Dendritic cell treated with granulocyte-macrophage colony-stimulating factor and Interleukin-4, amounts not matched to agents 40 ng/mL and 50 ng/mL, for 4 days (primary cell): ENCODE measurements around the gene EN2.

Source experiments
- H3K27ac Mint-ChIP-seq: one replicate; pipeline ENCODE4 v1.8.0; 2022; ENCODE audit warnings: mild to moderate bottlenecking, mixed read lengths
- H3K27me3 Mint-ChIP-seq: one replicate; pipeline ENCODE4 v1.8.0; 2022; ENCODE audit warnings: mild to moderate bottlenecking, mixed read lengths
- H3K36me3 Mint-ChIP-seq: one replicate; pipeline ENCODE4 v1.8.0; 2022; ENCODE audit warnings: low read depth, mixed read lengths
- H3K4me1 Mint-ChIP-seq: one replicate; pipeline ENCODE4 v1.8.0; 2022; ENCODE audit warnings: low read depth, mixed read lengths
- H3K4me3 Mint-ChIP-seq: one replicate; pipeline ENCODE4 v1.8.0; 2022; ENCODE audit warnings: mild to moderate bottlenecking, moderate library complexity, mixed read lengths
- H3K9me3 Mint-ChIP-seq: one replicate; pipeline ENCODE4 v1.8.0; 2022; ENCODE audit warnings: mixed read lengths
- intact Hi-C: fragments of 100-400 bp; cut with micrococcal nuclease; formaldehyde crosslinking; loops from one replicate; pipeline ENCODE4 v1.15.0; 2022

Gene EN2

DNA sequence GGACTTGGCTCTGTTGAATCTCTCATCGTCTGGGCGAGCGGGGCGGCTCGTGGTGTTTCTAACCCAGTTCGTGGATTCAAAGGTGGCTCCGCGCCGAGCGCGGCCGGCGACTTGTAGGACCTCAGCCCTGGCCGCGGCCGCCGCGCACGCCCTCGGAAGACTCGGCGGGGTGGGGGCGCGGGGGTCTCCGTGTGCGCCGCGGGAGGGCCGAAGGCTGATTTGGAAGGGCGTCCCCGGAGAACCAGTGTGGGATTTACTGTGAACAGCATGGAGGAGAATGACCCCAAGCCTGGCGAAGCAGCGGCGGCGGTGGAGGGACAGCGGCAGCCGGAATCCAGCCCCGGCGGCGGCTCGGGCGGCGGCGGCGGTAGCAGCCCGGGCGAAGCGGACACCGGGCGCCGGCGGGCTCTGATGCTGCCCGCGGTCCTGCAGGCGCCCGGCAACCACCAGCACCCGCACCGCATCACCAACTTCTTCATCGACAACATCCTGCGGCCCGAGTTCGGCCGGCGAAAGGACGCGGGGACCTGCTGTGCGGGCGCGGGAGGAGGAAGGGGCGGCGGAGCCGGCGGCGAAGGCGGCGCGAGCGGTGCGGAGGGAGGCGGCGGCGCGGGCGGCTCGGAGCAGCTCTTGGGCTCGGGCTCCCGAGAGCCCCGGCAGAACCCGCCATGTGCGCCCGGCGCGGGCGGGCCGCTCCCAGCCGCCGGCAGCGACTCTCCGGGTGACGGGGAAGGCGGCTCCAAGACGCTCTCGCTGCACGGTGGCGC lies at the start of gene EN2:
TSS of gene EN2 (plus strand) at position 19 of the 767 bp plus-strand sequence. CDS start at position 268, 249 bp downstream.
- H3K27ac Mint-ChIP-seq = no peak within 1 kb of the TSS
- no peaks in the 10 kb centered on the region for H3K36me3 Mint-ChIP-seq
- intact Hi-C loops = loop anchor here (10.0 kb wide), 1 partner anchor 83 kb away; no protein-coding TSS in a partner anchor
- H3K9me3 Mint-ChIP-seq = no peaks in the 10 kb centered on the region
- H3K27me3 Mint-ChIP-seq = peaks cover 87% of the 10 kb centered on the region
- peak within 1 kb of the TSS; percentile 74 for H3K4me3 Mint-ChIP-seq
- H3K4me1 Mint-ChIP-seq = peaks cover 42% of the 10 kb centered on the region

DNA sequence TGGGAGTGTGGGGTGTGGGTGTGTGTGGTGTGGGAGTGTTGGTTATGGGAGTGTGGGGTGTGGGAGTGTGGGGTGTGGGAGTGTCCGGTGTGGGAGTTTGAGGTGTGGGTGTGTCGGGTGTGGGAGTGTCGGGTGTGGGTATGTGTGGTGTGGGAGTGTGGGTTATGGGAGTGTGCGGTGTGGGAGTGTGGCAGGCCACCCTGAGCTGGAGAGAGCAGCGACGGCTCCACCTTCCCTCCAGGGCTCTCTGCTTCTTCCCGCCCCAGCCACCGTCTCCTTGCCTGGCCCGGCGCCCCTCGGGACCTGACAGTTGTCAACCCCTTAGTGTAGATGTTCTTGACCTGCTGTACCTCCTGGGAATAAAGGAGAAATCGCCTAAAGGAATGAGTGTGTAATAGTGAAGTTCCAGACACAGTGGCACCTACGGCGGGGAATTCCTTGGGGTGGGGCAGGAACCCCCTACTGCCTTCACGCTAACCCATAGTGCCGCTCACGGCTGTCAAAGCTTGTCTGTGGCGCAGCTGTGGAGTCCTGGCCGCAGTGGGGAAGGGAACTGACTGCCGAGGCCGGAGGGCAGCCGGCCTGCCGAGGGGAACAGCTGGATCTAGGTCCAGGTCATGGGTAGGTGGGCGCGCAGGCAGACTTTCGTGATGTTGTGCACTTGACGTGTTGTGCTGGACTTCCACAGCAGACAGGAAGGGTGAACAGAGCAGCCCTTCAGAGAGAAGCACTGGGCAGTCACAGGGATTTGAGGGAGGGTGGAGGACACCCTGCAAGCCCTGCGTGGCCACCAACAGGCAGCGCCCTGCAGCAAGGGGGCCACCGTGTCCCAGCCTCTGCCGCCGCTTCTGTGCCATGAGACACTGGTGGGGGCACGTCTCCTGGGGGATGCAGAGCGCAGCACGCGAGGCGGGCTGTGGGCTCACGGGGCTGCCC lies 49.0 kb upstream of the EN2 start:
- H3K27me3 Mint-ChIP-seq = peaks cover 66% of the 10 kb centered on the region
- peaks cover 5% of the 10 kb centered on the region for H3K4me1 Mint-ChIP-seq
- no peak overlapping the region for H3K27ac Mint-ChIP-seq
- no peak overlapping the region for H3K4me3 Mint-ChIP-seq
- intact Hi-C loops = no loop called here
- H3K9me3 Mint-ChIP-seq = no peaks in the 10 kb centered on the region
- H3K36me3 Mint-ChIP-seq = no peaks in the 10 kb centered on the region

DNA sequence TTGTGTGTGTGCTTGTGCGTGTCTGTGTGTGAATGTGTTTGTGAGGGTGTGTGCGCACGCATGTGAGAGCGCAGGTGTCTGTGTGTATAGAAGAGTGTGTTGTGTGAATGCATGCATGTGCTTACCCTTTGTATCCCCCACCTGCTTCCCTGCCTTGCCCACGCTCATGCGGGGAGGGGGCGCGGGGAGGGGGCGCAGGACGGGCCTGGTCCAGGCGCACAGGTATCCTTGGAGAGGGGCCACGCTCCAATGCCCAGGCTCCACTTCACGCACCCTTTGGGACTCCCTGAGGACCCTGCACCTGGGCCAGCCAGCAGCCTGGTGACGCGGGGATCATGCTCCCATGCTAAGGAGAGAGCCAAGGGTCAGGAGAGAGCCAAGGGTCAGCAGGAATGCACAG lies 47.9 kb upstream of the EN2 start:
- no peaks in the 10 kb centered on the region for H3K9me3 Mint-ChIP-seq
- no peak overlapping the region for H3K4me3 Mint-ChIP-seq
- intact Hi-C loops = no loop called here
- H3K27me3 Mint-ChIP-seq = peaks cover 56% of the 10 kb centered on the region
- H3K4me1 Mint-ChIP-seq = peaks cover 5% of the 10 kb centered on the region
- H3K27ac Mint-ChIP-seq = no peak overlapping the region
- H3K36me3 Mint-ChIP-seq = no peaks in the 10 kb centered on the region

DNA sequence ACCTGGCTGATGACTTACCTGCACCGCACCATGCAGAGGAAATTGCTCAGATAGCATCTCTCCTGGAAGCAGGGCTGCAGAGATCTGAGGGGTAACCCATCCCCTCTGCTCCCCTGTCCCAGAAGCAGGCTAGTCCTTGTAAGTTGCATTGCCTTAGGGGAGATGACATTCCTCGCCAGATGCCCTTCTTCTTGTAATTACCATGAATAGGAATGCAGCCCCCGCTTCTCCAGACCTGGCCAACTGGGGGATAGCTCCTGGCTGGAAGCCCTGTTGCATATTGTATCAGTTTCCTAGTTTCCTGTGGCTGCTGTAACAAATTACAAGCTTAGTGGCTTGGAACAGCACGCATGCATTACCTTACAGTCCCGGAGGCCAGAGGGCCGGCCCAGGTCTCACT lies 47.5 kb upstream of the EN2 start:
- no peak overlapping the region for H3K4me3 Mint-ChIP-seq
- peaks cover 5% of the 10 kb centered on the region for H3K4me1 Mint-ChIP-seq
- H3K36me3 Mint-ChIP-seq = no peaks in the 10 kb centered on the region
- H3K9me3 Mint-ChIP-seq = no peaks in the 10 kb centered on the region
- no peak overlapping the region for H3K27ac Mint-ChIP-seq
- peaks cover 52% of the 10 kb centered on the region for H3K27me3 Mint-ChIP-seq
- intact Hi-C loops = no loop called here

DNA sequence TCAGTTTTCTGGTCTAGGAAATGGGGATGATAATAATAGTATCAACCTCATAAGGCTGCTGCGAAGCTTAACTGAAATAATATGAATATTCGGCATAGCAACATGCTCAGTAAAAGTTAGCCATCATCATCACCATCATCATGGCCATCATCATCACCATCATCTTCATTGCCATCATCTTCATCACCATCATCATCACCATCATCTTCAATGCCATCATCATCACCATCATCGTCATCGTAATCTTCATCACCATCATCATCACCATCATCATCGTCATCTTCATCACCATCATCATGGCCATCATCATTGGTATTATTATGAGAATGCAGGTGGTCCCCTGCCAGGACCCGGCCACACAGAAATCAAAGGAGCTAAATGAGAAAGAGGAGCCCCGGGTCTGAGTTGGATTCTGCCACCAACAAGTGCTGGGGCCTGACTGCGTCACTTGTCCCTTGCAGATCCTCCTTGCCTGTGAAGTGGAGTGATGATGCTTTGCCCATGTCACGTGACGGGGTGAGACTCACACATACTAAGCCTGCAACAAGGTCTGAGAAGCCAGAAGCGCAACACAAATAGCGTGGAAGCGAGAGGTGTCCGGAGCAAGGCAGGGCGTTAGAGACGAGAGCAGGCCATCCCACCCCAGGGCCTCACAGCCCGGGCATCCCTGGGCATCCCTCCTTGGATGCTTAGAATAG lies 46.1 kb upstream of the EN2 start:
- Mint-ChIP-seq H3K9me3 (no peaks in the 10 kb centered on the region), H3K27ac (no peak overlapping the region), H3K27me3 (peaks cover 42% of the 10 kb centered on the region), H3K36me3 (no peaks in the 10 kb centered on the region), H3K4me3 (no peak overlapping the region), H3K4me1 (peaks cover 5% of the 10 kb centered on the region)
- intact Hi-C loops = loop anchor here (2.0 kb wide), 1 partner anchor 357 kb away; no protein-coding TSS in a partner anchor

DNA sequence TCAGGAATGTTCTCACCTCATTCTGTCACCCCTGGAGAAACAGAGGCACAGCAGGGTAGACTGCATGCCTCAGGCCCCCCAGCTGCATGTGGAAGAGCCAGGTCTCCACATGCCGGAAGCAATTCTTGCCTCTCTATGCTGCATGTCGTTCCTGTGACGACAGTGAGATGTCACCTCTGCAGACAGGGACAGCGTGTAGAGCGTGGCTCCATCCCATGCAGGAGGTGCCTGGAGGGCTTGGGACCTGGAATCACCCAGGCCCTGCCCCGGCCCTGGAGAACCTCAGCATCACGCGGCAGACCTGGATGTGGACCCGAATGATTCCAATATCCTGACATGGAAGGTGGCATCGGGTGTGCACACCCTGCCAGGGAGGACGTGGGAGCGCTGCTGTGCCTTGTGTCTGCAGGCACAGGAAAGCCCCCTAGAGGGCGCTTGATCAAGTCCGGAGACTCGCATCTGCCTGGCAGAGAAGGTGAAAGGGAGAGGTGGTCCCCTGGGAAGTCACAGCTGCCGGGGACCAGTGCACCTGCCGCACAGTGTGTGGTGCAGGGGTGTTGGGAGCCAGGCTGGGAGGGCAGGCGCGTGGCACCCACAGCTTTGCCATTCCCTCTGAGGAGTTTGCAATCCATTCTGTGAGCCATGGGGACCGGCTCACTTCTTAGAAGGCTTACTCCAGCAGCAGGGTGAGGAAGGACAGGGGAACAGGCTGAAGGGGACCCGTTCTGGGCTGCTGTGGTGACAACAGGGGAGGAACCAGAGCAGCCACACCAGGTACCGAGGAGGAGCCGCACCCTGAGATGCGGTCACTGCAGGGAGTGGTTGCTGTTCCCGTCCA lies 45.3 kb upstream of the EN2 start:
- no peaks in the 10 kb centered on the region for H3K9me3 Mint-ChIP-seq
- H3K4me1 Mint-ChIP-seq = peaks cover 5% of the 10 kb centered on the region
- no peak overlapping the region for H3K27ac Mint-ChIP-seq
- H3K27me3 Mint-ChIP-seq = peaks cover 42% of the 10 kb centered on the region
- no peak overlapping the region for H3K4me3 Mint-ChIP-seq
- no peaks in the 10 kb centered on the region for H3K36me3 Mint-ChIP-seq
- intact Hi-C loops = loop anchor here (2.0 kb wide), 1 partner anchor 356 kb away; no protein-coding TSS in a partner anchor

DNA sequence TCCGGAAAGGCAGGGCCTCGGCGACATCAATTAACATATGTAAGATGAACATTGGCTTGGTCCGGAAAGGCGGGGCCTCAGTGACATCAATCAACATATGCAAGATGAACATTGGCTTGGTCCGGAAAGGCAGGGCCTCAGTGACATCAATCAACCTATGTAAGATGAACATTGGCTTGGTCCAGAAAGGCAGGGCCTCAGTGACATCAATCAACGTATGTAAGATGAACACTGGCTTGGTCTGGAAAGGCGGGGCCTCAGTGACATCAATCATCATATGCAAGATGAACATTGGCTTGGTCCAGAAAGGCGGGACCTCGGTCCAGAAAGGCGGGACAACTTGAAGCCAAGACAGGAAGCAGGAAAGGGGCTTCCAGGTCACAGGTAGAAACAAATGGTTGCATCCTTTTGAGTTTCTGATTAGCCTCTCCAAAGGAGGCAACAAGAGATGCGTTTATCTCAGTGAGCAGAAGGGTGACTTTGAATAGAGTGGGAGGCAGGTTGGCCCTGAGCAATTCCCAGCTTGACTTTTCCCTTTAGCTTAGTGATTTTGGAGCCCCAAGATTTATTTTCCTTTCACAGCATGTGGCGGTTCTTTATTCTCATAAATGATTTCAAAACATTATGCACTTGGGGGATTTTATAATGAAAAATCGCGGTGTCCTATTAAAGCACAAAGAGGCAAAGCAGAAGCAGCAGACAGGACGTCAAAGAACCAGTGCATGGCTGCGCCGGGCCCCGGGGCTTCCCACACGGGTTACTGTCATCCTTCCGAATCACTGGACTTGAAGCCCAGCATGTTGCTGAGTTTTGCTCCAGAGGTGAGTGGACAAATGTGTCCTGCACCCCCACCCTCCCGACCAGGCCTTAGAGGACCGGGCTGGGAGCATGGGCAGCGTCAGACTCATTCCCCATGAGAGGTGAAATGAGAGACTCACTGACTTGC lies 43.1 kb upstream of the EN2 start:
- no peaks in the 10 kb centered on the region for H3K9me3 Mint-ChIP-seq
- H3K27ac Mint-ChIP-seq = no peak overlapping the region
- intact Hi-C loops = no loop called here
- H3K4me1 Mint-ChIP-seq = peaks cover 5% of the 10 kb centered on the region
- H3K4me3 Mint-ChIP-seq = no peak overlapping the region
- H3K36me3 Mint-ChIP-seq = no peaks in the 10 kb centered on the region
- peaks cover 40% of the 10 kb centered on the region for H3K27me3 Mint-ChIP-seq

DNA sequence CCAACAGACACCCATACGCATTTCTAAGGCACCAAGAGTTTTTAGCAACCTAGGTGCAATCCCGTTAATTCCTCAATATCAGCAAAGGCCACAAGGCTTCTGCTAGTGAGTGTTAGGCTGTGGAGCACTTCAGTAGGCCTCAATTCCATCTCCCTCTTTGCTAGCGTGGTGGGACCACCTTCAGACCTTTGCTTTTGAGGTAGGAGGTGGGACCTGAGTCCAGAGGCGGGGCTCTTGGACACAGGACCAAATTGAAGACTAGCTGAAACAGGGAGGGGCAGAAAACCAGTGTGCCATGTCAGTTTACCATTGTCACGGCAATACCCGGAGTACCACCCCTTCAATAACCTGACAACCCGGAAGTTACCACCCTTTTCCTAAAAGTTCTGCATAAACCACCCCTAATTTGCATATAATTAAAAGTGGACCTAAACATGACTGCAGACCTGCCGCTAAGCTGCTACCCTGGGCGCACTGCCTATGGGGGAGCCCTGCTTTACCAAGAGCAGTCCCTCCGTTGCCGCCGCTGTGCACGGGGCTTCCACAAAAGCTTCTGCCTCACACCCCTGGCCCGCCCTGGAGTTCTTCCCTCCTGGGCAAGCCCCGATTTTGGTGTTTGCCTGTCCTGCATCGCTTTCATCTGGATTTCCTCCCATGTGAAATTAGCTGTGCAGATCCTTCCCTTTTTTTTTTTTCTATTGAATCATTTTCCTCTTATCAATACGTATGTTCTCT lies 41.1 kb upstream of the EN2 start:
- intact Hi-C loops = no loop called here
- Mint-ChIP-seq H3K4me3 (no peak overlapping the region), H3K27ac (no peak overlapping the region), H3K27me3 (peaks cover 31% of the 10 kb centered on the region), H3K9me3 (no peaks in the 10 kb centered on the region), H3K36me3 (no peaks in the 10 kb centered on the region), H3K4me1 (peaks cover 5% of the 10 kb centered on the region)

DNA sequence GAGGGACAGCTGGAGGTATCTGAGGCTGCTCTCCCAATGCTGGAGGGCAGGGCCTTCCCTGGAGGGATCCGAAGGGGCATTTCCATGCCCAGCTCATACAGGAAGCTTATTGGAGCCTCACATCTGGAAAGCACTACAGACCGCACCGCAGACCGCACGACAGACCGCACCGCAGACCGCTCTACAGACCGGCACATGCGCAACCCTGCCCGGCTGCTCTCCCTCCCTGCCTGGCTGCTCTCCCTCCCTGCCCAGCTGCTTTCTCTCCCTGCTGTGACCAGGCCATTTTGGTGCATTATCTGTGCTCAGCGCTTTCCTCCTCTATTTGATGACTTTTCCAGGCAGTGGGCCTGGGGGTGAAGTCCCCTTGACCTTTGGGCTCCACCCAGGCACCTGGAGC lies 39.6 kb upstream of the EN2 start:
- no peak overlapping the region for H3K4me3 Mint-ChIP-seq
- no peaks in the 10 kb centered on the region for H3K36me3 Mint-ChIP-seq
- no peaks in the 10 kb centered on the region for H3K9me3 Mint-ChIP-seq
- intact Hi-C loops = no loop called here
- H3K27me3 Mint-ChIP-seq = peaks cover 21% of the 10 kb centered on the region
- H3K27ac Mint-ChIP-seq = no peak overlapping the region
- no peaks in the 10 kb centered on the region for H3K4me1 Mint-ChIP-seq

DNA sequence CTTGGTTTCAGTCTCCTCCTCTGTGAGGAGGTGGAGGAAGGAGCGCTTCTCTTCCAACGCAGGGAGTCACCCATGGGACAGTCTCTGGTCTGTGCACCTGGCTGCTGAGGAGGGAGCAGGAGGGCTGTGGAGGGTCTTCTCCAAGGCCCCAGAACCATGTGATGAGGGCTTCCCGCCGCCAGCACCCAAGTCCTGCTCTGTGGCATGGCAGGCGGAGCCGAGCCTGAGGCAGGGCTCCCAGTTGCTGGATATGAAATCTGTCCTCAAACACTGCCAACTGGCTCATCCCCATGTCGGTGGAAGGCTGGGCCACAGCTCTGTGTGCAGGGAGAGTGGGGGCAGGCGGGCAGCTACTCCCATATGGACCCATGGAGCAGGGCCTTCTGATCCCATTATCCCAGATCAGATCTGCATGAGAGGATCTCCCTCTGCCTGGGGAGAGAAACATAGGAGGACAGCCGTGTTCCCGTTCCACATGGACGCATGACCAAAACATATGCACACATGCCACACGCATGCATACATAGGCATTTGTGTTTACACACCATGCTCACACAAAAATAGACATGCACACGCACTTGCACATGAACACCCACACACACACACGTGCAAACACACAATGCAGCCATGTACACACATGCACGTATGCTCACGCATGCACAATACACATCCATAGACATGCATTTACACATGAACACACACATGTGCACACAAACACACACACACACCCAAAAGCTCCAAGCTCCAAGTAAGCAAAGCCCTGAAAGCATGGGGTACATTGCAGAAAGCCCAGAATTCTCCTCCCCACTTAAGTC lies 38.8 kb upstream of the EN2 start:
- intact Hi-C loops = no loop called here
- Mint-ChIP-seq H3K9me3 (no peaks in the 10 kb centered on the region), H3K36me3 (no peaks in the 10 kb centered on the region), H3K4me1 (no peaks in the 10 kb centered on the region), H3K27me3 (peaks cover 18% of the 10 kb centered on the region), H3K27ac (no peak overlapping the region), H3K4me3 (no peak overlapping the region)

DNA sequence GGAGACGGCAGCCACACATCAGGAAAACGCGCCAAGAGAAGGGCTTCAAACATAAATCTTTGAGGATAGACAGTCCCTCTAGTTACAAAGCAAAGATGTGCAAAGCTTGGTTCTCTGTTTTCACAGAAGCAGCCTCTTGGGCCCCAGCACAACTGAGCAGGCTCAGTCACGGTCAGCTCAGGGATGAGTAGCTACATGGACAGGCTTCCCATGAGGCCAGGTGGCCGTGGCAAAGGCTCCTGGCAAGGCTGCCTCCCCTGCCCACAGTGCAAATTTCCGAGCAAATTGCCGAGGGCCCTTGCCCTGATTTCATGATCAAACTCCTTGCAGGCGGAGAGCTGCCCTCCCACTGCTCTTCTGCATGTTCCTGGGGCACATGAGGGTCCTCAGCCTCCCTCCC lies 37.8 kb upstream of the EN2 start:
- Mint-ChIP-seq H3K27ac (no peak overlapping the region), H3K9me3 (no peaks in the 10 kb centered on the region), H3K4me1 (no peaks in the 10 kb centered on the region), H3K36me3 (no peaks in the 10 kb centered on the region), H3K4me3 (no peak overlapping the region), H3K27me3 (peaks cover 18% of the 10 kb centered on the region)
- intact Hi-C loops = no loop called here
